ENCODE measurements around the gene TBC1D16.
A peak's percentile ranks its signal among the peaks of the same experiment; 100 is the strongest.

Gene TBC1D16

DNA sequence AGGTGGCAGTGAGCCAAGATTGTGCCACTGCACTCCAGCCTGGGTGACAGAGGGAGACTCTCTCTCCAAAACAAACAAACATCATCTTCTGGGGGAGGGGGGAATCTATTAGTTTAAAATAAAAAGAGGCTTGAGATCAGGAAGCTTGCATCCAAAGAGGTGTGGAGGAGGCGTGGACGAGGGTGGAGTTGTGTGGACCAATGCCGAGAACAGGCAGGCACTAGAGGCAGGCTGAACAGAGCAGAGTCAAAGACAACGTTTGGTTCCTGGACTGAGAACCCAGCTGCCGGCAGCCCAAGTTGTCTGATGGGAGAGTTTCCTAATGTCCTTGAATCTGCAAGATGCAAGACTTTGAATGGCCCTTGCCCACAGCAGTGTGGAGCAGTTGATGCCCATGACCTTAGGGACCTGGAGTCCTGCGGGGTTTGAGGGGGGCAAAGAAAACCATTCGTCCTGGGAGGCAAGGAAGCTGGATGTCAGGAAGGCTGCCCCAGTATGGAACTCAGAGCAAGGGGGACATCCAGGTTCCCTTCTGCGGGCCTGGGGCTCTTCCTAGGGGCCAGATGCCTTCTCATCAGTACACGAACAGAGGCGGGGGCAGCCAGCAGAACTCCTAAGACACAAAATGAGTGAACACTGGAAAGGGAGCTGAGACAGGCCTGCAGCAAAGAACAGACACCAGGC is 9.2 kb downstream of the TBC1D16 start:
- DNase-seq: no peak

DNA sequence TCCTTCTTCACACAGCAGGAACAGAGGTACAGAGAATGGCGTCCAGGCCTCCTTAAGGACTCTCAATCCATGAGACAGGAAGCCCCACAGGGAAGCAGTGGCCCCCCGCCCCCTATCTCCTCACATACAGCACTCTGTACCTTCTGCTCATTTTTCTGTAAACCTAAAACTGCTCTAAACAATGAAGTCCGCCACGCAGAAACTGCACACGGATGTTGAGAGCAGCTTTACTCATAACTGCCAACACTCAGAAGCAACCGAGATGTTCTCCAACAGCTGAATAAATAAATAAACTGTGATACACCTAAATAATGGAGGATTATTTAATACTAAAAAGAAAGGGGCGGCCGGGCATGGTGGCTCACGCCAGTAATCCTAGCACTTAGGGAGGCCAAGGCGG is 9.9 kb downstream of the TBC1D16 start:
- no peak for DNase-seq

DNA sequence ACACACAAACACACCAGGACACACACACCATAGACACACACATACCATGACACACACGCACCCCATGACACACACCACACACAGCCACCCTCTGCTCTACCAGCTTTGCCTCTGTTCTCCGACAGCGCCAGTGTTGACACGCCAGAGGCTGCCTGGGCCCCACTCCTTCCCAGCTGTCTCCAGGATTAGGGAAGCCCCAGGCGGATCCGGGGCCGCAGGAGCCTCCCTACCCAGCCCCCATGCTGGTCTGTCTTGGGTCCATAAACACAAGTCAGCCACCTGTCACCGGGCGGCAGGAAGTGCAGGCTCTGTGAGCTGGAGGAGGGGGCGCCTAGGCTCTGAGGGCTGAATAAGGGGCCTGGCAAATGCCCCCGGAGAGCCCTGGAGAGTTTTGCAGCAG is 10.5 kb downstream of the TBC1D16 start:
- no peak for DNase-seq

DNA sequence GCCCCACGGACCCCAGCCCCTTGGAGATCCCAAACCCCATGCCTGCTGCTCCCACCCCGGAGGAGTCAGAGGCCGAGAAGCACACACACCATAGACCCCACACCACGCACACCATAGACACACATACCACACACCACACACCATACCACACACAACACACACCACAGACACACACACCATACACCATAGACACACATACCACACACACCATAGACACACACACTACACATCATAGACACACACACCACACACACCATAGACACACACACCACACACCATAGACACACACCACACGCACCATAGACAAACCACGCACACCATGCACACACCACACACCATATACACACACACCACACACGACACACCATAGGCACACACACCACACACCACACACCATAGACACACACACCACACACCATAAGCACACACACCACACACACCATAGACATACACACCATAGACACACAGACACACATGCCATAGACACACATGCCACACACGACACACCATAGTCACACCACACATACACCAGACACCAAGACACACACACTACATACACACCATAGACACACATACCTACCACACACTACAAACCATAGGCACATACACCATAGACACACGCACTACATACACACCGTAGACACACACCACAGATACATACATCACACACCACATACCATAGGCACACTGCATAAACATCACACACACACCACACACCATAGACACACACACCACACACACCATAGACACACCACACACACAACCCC is 11.3 kb downstream of the TBC1D16 start:
- DNase-seq: no peak

DNA sequence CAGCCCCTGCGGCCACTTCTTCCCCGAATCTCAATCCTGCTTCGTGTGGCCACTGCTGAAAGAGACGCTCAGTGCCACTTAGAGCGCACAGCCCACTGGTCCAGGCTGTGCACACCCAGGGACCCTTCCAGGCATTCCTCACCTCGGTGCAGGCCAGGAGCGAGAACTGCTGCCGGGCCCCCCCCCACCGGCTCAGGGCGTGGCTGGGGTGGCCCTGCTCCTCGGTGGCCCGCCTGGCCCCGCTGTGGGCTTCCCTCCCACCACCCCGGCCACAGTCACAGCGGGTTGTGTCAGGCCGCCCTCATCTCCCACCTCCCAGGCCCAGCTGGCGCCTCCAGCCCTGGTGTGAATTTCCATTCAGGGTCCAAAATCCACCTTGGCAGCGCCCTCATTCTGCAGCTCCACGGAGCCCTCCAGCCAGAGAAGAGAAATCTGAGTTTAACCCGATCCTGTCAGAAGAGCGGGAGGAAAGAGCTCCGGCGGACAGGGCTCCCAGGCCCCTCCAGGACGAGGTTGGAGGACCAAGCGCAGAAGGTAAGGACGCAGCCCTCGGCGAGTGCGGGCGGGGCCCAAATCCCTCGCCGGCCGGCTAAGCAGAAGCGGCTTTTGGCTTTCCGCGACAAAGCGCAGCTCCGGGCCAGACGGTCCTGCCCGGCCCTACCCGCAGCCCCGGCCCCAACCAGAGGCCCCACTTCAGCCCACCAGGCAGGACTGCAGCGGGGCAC is 12.0 kb downstream of the TBC1D16 start:
- DNase-seq: peak in 1 of 51 donors; percentile 8

DNA sequence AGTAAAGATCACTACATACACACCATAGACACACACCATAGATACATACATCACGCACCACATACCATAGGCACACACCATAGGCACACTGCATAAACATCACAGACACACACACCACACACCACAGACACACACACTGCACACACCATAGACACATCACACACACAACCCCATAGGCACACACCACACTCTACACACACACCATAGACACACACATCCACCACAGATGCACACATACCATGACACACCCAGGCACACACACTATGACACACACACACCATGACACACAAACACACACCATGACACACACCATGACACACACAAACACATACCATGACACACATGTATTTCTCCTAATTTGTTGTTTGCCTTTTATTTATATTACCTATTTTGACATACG is 14.1 kb downstream of the TBC1D16 start:
- no peak for DNase-seq

DNA sequence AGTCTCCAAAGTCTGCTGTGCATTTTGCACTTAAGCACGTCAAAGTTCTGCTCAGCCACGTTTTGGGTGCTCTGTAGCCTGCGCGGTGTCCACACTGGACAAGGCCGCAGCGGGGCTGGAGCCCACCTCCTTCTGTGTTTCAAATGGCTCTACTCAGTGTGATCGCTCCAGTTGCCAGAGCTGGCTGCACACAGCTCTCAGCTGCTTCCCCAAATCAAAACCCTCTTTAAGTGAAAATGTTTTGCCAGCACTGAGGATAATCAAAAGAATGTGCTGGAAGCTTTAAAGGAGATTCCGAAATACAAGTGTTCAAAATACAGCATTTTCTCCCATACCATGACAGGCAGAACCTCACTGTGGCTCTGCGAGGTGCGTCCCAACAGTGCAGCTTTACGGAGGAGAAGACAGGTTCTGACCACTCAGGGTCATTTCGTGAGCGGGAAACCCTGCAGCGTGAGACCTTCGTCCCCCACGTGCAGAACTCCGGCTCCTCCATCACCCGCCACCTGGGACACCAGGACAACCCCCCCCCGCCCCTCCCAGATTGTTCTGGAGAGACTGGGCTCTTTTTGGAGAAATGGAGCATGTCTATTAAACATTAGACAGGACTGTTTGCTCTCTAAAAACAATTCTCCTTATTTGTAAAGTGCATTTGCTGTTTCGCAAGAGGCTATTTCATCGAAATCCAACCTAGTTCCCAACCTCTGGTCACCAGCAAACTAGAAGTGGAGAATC is 16.6 kb downstream of the TBC1D16 start:
- no peak for DNase-seq

DNA sequence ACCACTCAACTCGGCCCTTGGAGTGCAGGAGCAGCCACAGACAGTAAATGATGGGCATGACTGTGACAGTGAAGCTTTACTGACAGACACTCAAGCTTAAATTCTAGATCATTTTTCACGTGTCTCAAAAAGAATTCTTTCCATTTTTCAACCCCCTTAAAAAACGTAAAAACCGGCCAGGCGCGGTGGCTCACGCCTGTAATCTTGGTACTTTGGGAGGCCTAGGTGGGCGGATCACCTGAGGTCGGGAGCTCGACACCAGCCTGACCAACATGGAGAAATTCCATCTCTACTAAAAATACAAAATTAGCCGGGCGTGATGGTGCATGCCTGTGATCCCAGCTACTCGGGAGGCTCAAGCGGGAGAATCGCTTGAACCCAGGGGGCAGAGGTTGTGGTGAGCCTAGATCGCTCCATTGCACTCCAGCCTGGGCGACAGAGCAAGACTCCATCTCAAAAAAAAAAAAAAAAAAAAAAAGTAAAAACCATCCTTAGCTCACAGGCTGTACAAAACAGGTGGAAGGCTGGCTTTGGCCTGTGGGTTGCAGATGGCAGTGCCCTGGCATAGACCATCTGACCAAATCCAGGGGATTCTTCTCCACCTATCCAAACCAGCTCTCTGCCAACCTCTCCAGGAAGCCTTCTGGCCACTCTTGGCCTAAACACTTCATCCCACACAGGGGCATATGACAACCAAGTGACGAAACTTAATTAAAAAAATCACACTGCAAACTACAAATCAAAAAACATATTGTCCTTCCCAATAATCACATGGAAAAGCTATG is 18.3 kb downstream of the TBC1D16 start:
- no peak for DNase-seq

DNA sequence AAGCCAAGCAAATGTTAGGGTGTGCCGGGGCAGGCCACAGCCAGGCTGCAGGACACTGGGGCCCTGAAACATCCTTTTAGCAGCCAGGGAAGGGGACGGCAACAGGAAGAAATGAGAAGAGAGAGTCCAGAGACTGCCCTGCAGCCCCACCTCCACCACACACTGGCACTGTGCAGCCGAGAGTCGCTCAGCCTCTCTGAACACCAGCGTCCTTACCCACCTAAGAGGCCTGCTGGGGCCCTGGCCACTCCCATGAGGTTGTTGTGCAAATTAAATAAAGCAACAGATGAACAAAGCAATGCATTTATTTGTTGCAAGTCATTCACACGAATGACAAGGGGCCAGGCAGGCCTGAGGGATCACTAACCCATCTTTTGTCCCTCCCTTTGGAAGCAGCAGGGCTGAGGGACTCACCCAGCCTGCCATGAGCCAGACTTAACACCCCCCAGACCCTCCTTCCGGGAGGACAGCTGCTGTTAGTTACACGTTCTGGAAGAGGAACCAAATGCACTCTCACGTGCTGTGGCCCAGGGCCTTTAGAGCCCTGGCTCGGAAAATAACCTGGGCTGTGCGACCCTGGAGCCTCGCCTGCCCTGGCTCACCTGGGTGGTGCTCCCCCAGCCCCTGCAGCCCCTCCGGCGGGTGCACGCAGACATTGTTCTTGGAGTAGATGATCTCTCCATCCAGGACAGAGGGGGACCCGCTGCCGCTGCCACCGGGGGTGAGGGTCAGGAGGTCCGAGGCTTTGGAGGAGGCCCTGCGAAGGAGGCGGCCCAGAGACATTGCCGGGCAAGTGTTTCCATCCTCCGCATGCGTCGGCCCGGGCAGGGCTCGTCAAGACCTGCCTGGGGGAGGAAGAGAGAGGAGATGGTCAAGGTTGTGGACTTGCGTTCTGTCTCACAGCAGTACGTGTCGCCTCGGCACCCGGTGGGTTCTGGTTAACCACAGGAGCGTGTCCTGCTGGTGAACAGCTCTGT is 22.6 kb downstream of the TBC1D16 start:
- no peak for DNase-seq

DNA sequence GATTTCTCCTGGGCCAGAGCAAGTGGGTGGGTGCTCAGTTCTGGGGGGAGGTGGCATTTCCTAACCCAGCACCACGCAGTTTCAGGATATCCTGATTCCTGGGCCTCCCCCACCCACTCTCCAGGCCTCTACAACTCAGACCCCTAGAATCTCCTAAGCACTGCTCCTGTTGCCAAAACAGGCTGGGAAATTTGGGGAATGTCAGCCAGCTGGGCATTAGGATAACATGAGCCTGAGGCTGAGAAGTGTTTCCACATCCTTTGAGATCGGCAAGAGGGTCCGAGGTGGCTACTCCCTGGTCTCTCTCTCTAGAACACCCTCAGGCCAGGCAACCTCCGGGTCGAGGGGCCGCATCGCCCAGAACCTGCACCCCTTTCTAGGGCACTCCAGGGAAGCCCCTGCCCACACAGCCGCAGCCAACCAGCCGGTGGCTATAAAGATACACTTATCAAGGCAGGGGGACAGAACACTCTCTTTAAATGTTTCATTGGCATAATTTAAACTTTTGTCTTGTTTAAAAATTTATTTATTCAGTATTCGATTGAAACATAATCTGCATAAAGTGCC is 23.6 kb downstream of the TBC1D16 start:
- DNase-seq: no peak

DNA sequence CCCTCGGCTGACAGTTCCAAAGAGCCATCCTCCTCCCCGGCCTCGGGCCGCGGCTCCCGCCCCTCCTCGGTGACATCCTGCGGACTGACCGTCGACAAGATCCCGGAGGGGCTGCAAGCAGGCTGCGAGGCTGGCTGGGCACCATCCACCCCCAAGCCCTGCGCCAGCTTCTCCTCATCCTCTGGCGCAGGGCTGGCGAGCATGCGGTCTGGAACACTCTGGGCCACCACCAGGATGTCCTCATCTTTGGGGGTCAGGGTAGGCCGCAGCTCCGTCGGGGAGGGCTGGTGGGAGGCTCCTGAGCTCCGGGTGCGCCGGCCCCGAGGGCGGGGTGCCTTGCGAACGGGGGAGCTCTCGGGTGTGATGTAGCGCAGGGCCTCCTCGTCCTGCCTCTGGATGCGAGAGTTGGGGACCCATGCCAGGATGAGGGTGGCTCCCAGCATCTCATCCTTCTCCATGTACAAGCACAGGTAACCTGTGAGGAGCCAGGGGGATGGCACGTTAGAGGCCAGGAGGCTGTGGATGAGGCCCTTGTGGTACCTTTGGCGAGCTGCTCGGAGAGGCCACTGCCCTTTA is 25.3 kb downstream of the TBC1D16 start:
- DNase-seq: no peak

DNA sequence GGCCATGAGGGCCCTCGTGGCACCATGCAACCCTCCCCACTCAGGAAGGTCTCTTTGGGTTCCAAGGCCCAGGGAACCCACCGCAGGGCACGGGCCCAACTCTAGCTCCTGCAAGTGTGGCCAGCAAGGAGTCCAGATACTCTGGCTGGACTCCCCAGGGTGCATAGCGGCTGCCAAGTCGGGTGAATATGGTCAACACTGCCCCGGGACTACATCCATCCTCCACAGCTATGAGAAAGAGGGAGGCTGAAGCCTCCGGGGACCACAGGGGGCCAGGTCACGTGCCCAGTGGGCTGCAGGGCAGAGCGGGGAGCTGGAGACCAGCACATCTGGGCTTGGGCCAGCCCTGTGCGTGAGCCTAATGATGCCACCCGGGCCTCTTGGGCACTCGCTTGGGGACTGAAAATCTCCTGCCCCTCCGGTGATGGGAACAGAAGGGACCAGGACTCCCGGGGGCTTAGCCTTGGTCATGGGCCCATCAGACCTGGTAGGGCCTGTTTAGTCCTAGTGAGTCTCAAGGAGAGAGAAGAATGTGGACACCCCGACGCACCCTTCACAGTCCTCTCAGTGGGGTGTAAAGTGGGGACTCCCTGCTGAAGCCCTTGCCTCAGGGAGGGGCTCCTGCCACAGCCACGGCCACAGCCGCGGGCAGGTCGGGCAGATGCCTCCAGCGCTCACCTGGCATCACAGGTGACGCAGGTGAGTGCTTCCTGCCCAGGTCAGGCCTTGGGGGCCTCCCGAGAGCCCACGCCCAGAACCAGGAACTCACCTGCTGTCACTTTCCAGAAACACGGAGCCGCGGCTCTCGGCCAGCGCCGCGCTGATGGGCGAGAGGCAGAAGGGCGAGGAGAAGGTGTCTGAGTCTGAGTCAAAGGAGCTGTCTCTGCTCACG is 26.0 kb downstream of the TBC1D16 start:
- no peak for DNase-seq

DNA sequence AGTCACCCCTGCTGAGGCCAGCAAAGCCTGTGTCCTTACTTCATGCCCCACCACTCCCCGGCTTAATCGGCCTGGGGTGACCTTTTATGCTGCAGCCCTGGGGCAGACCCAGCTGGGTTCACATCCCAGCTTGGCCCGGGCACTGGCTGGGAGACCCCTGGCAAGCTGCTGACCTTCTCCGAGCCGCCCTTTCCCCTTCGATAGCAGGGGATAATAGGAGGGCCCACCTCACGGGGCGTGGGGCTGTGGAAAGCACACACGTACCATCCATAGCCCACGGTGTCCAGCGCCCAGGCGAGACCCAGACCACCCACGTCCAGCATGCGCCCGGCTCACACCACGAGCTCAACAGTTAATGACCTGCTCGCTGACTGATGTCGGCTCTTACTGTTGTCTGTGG is 26.8 kb downstream of the TBC1D16 start:
- DNase-seq: no peak

DNA sequence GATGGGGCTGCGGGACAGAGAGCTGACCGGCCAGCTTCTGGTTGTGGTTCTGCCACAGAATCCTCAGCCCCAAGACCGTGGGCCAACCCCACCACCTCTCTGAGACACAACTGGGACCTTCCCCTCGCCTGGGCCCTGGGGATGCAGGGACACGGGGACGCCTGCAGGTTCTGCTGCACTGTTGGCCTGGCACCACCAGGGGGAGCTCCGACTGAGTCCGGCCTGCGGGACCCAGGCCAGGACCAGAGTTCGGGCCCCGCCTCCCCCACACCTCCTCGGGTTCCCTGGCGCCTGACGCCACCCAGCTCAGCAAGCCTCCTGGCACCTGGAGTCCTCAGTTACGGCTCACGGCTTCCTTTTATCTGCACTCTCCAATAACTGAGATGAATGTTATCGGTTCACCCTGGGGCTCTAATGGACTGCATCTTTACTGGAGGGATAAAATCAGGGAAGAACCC is 27.3 kb downstream of the TBC1D16 start:
- DNase-seq: peak in 39 of 51 donors; percentile 10 to 70 (median 37)

DNA sequence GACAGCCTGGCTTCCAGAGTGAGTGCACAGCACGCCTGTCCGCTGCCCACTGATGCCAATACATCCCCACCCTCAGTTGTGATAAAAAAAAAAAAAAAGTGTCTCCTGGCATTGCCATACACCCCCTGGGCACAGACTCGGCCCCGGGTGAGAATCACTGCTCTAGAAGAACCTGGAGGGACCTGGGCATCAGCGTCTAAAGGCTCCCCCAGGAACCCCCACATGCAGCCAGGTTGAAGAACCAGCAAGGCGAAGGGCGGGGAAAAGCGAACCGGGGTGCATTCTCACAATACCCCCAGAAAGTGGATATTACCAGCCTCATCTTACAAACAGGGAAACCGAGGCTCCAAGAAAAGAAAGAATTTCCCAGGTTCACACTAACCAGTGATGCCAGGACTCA is 27.7 kb downstream of the TBC1D16 start:
- DNase-seq: no peak

DNA sequence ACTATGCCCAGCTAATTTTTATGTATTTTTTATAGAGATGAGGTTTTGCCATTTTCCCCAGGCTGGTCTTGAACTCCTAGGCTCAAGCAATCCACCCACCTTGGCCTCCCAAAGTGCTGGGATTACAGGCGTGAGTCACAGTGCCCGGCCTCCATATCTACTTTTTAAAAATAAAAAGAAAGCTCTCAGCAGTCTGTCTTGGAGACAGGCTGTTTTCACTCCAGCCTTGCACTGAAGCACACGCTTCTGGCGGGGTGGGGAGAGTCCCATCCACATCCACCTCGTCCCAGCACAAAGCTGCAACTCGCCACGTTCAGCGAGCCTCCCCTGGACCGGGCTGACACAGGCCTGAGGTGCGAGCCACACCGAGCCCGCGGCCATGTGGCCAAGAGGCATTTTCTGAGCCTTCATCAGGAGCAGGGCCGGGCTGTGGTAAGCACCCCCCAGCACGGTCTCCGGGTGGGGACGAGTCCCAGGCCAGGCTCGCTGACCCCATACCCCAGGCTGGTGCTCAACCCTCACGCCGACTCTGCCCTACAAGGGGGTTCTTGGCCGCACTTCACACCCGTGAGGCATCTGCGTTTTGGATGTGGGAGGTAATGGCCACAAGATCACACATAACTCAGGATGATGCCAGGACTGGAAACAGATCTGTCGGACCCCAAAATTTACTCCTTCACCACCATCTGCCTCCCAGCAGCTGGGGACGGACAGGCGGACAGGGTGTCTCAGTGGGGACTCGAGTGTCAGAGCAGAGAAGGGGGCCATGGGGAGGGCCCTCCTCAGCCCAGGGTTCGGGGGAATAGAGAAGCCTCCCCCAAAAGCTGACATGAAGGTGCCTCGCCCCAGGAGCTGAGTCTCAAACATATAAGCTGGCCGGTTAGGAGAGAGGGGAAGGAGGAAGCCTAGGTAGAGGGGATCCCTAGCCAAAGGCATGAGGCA is 28.6 kb downstream of the TBC1D16 start:
- no peak for DNase-seq

DNA sequence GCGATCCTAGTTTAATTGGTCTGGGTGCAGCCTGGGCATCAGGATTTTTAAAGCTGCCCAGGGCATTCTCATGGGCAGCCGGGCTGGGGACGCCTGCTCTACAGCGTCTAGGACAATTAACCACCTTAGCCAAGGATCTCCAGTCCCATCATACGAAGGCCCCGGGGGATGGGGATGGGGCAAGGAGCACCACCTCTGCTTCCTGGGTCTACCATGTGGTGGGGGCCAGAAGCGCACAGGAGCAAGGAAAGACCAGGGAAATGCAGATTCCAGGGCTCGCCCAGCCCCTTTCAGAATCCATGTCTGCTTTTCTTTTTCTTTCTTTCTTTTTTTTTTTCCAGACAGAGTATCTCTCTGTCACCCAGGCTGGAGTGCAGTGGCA is 29.3 kb downstream of the TBC1D16 start:
- DNase-seq: no peak

All from hypothalamus (tissue), 51 donors.